ENCODE data around the gene BICD2.

Gene BICD2

DNA sequence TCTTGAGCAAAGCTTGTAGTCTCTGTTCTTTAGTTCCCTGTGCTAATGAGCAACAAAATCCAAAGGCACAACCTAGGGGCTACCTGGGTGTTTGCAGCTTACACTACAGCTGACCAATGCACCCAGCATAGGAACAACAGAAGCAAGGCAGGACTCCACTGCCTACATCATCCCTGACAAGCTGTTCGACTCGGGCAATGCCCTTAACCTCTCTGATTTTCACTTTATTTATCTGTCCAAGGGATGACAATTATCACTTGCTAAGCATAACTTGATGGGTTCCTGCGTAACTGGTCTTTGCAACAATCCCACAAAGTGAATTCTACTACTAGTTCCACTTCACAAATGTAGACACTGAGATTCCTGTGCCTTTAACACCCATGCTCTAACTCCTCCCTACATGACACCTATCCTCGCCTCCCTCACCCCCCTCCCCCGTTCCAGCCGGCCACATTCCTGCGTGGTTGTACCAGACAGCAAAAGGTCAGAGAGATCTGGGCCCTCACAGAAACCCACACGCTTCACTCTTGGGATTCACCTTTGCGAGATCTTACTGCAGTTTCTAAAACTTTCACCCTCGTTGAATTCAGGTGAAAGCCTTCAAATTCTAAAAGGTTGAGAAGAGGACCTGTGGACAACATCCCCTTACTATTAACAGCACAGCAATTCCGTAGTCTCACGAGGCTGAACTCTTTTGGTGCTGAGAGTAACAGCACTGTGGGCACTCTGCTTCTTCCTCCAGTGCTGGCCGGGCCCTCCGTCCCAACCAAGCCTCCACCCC is 95.7 kb downstream of the BICD2 start:
- DNase-seq (ENCODE audit: low spot score): peak; percentile 14

DNA sequence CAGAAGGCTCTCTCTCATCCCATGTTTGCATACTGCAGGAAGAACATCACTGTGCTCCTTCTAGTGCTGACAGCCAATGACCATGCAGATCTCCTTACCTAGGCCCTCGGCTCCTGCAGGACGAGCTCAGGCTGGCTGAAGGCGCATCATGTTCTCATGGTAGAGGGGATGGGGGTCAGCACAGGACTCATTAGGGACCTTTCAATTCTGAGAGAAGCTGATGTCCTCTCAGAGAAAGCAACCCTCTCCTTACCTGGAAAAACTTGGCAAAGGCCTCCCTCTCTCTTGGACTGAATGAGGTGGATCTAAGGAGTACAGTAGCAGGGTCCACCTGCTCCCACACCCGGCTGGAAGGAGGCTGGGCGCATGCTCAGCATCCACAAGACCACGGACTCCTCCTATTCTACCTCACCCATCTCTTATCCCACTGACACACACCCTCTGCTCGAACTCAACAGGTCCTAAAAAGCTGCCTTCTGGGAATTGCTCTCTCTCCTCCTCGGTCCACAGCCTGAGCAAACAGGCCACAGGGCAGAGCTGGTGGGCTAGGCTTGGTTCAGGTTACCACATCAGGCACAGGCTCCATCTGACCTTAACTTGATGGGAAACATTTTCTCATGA is 97.6 kb downstream of the BICD2 start:
- no peak for DNase-seq (ENCODE audit: low spot score)

DNA sequence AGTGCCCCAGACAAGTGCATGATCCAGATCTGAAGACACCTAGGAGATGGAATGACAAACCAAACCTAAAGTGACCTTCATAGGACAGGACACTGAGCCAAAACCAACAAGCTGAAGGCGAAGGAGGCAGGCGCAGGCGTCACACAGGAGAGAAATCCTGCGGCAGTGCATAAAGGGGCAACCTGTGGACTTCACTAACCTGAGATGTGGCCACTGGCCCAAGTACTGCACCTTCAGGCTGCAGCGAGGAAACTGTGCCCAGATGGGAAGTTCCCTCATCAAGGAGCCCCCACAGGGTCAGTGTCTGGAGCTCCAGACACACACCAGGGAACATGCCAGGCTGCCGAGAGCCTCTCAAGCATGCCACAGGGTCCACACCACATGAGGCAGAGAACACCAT is 98.4 kb downstream of the BICD2 start:
- DNase-seq (ENCODE audit: low spot score): no peak

DNA sequence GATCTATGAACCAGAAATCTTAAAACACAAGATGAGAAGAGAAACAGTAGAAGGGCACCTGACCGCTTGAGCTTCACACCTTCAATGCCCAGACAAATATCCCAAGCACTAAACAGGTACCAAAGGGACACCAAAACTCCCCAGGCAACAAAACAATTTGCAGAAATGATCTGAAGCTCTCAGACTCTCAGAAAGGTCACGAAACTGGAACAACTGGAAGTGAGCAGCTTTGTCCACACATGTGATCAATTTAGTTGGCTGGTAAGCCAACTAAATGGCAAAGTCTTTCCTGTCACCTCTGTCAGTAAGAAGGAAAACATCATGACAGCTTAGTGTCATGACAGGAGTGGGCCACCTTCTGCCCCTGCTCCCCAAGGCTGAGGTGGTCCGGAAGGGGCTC is 98.8 kb downstream of the BICD2 start:
- DNase-seq (ENCODE audit: low spot score): no peak

DNA sequence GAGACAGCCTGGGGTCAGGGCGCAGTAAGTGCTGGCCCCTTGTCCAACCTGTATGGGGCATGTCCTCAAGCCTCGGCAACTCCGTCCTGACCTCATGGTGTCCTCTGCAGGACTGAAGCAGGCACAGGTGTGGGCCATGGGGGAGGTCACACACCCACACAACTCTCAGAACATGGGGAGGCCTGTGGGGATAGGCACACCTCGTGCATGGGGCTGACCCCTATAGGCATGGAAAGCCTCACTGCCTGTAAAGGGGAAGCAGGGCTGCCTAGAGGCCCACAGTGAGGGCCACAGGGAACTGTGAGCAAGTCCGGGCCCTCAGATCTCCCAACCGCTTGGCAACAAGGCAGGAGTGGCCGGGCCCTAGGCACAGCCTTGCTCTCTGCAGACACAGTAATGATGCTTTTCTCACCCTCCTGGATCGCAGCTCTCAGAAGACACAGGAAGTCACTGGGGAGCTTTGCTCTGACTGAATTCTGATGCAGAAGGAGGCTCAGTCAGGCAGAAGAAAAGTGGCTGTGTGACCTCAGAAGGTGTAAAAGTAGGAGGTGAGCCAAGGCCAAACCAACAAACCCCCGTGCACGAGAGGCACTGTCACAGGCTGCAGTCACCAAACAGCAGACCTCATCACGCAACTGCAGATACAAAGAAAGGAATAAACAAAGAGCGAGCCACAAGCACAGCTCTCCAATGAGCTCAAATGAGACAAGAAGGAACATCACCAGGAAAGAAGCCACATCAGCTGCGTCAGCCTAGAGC is 100.1 kb downstream of the BICD2 start:
- DNase-seq (ENCODE audit: low spot score): no peak

DNA sequence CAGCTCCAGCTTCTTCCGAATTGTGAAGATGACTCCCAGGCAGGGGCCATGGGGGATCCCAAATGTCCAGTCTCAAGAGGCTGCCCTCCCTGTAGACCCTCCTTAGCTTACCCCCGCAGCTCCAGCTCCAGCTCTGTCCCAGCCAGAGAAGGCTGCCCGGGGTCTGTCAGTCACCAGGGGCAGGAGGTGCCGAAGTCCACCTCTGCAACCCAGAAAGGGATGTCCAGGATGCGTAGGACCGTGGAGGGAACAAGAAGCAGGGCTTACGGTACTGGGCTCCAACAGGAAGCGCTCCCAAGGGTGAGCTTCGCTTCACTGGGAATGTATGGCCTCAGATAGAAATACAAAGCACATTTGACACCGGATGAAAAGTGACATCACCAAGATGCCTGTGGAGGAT is 100.7 kb downstream of the BICD2 start:
- DNase-seq (ENCODE audit: low spot score): no peak

DNA sequence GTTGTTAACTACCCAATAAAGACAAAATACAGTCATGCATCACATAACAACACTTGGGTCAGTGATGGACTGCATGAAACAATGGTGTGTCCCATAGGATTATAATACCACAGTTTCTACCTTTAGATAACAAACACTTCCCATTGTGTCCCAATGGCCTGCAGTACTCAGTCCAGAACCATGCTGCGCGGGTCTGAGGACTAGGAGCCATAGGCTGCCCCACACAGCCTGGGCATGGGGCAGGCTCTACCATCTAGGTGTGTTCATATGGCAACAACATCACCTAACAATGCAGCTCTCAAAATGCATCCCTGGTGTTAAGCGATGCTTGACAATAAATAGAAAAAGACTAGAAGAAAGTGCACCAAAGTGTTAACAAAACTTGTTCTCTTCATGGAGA is 101.5 kb downstream of the BICD2 start:
- no peak for DNase-seq (ENCODE audit: low spot score)

DNA sequence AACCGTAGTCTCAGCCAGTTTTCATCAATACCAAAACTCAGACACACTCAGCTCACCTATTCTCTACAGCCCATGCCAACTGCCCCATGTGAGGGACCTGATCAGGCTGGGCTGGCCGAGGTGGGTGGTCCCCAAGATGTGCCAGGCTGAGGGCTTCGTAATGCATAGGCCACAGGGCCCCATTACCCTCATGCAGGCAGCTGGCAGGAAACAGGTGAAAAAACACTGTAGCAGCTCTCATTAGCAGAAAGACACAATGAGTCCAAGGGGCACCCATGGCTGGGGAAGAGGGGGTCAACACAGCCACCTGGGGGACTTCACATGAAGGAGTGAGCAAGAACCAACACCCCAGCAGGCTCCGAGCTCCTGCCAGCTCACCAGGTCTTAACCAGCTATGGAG is 102.9 kb downstream of the BICD2 start:
- no peak for DNase-seq (ENCODE audit: low spot score)
